DLD1 (cell line): ENCODE measurements around the gene NUDT3.
"Not testable (repeated sequence)": the region's sequence is repeated elsewhere in the genome, so short reads cannot be mapped to it uniquely, and the experiment has no call there.

Experiments
- in situ Hi-C: cut with HindIII; loops from 2 replicates; pipeline ENCODE4 v1.10.0; 2017; ENCODE audit warnings: low sequenced_read_pairs

Gene NUDT3

DNA sequence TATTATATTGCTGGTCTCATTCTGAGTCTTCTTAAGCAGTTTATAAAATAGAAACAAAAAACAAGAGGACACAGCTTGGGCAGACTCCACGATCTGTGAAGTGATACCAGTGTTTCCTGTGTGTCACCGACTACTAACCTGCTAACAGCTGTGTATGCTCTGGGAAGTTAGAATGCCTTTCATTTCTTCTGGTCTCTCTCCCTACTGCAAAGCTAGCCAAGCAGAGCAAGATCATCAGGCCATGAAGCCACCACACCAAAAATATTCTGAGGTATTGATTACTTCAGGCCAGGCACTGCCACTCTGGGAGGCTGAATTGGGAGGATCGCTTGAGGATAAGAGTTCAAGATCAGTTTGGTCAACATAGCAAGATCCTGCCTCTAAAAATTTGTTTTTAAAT lies 96.7 kb downstream of the NUDT3 start:
- in situ Hi-C loops: no loop called here

- in situ Hi-C loops: no loop called here
Observed at GRCh38 chr6:34292954-34293353, 99.5 kb downstream of the NUDT3 start.

GRCh38 chr6:34289137-34289536 lies 103.3 kb downstream of the NUDT3 start:
- in situ Hi-C loops: no loop called here

- in situ Hi-C loops: no loop called here
Observed at GRCh38 chr6:34288581-34288980, 103.9 kb downstream of the NUDT3 start.

- in situ Hi-C loops: no loop called here
Observed at GRCh38 chr6:34285448-34286164, 106.9 kb downstream of the NUDT3 start.

- in situ Hi-C loops: no loop called here
Observed at GRCh38 chr6:34284563-34285447, 107.7 kb downstream of the NUDT3 start.

DNA sequence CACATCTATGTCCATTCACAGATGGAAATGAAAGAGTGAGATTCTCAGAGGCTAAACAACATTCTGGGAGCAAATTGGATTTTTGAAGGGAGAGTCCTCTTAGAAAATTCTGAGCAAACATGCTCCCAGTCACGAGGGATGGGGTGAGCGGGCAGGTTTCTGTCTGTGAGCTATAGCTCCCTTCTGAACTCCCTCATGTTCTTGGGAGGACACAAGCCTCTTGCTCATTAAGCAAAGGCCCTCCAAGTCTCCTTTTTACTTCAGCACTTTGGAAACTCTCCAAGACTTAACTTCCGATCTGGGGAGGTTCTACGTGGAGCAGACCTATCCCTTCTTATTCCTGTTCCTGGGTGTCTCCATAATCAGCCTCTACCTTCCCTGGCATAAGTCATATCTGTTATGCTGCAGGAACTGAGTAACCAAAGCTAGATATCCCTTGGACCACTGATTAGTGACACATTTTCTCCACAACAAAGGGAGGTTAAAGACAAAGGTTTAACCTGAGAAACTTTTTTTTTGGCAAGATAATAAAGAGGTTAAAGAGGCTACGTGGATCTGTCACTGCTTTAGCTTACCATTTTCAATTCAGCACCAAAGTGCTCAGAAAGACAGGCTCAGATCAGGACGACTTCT lies 110.7 kb downstream of the NUDT3 start:
- in situ Hi-C loops: no loop called here

DNA sequence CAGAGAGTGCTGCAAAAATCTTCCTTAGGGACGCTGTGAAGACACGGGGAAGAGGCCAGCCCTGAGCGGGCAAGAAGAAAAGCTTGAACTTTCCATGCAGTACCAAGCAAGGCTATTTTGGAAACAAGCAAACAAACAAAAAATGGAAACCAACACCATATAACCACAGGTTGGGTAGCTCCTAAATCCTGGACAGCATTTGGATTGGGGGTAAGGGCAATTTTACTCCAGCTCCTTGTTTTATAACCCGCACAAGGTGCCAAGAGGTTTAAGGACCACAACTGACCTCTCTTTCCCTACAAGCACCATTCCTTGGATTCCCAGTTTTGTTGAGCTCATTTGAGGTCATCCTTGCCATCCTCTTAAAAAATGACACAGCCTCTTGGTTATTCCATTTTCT lies 112.3 kb downstream of the NUDT3 start:
- in situ Hi-C loops: no loop called here

- in situ Hi-C loops: no loop called here
Observed at GRCh38 chr6:34278833-34279232, 113.6 kb downstream of the NUDT3 start.

GRCh38 chr6:34277763-34278112 lies 114.7 kb downstream of the NUDT3 start:
- in situ Hi-C loops: no loop called here

DNA sequence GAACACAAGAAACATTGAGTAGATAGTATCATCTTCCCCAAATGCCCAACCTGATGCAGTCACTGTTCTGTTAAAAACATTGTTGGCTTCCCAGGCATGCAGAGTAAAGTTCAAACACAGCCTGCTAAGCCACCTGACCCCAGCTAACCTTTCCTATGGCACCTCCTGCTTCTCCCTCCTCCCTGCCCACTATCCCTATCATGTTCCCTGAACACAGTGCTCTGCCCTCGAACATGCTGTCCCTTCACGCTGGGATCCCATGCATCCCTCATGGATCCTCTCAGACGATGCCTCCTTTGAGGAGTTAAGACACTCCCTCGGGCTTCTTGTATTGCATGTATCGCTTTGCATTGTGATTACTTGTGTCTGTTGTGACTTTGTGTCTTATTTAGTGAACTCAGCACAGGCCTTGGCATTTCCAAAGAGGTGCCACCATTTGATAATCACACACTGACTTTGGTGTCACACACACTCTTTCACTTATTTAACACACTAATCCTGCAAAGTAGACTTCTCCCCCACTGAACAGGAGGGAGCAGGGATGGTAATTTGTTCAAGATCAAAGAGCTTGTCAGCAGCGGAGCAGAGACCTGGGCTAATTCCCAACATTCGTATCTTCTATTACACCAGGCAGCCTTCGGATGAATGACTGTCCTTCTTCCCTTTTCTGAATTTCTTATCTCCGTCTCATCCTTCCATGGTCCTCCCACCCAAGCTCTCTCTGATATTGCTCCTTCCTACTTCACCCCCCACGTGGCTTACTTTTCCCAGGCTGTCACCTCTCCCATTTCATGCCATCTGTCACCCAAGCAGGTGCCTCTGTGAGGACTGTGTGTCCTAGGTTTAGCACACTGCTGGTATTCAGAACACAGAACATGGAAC lies 115.3 kb downstream of the NUDT3 start:
- in situ Hi-C loops: no loop called here

DNA sequence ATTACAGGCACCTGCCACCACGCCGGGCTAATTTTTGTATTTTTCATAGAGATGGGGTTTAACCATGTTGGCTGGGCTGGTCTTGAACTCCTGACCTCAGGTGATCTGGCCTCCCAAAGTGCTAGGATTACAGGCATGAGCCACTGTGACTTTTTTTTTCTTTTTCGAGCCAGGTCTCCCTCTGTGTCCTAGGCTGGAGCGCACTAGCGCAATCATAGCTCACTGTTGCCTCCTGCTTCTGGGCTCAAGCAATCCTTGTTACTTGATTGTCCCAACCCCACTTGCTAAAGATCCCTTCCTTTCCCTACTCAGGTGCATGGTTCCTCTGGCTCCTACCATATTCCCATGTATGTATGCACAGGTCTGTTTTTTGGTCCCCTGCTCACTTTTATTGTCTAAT lies 116.3 kb downstream of the NUDT3 start:
- in situ Hi-C loops: no loop called here

DNA sequence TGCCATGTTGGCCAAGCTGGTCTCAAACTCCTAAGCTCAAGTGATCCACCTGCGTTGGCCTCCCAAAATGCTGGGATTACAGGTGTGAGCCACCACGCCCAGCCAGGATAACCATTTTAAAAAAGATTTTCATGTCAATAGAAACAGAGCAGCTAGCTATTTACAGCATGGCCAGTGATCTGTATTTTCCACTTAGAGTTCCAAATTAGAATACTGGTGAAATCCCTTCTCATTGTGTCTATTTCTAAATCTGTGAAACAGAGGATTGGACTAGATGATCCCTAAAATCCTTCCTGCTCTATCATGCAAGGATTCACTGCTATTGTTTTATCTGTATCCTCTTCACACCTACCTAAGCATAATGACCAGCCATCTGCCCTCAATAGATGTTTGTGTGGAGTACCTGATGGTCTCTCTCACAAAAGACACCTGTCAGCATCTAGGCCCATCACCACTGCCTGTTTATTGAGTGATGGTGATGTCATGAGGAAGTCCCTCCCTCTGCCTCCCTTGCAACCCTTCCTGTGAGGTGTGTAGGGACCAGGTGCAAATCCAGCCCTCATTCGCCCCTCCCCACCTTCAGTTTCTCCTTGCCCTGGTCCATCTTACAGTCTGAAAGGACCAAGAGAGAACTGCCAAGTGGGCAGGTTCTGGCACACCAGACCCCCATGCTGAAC lies 117.2 kb downstream of the NUDT3 start:
- in situ Hi-C loops: no loop called here

GRCh38 chr6:34274129-34274528 lies 118.3 kb downstream of the NUDT3 start:
- in situ Hi-C loops: no loop called here

GRCh38 chr6:34273242-34273805 lies 119.1 kb downstream of the NUDT3 start:
- in situ Hi-C loops: no loop called here

DNA sequence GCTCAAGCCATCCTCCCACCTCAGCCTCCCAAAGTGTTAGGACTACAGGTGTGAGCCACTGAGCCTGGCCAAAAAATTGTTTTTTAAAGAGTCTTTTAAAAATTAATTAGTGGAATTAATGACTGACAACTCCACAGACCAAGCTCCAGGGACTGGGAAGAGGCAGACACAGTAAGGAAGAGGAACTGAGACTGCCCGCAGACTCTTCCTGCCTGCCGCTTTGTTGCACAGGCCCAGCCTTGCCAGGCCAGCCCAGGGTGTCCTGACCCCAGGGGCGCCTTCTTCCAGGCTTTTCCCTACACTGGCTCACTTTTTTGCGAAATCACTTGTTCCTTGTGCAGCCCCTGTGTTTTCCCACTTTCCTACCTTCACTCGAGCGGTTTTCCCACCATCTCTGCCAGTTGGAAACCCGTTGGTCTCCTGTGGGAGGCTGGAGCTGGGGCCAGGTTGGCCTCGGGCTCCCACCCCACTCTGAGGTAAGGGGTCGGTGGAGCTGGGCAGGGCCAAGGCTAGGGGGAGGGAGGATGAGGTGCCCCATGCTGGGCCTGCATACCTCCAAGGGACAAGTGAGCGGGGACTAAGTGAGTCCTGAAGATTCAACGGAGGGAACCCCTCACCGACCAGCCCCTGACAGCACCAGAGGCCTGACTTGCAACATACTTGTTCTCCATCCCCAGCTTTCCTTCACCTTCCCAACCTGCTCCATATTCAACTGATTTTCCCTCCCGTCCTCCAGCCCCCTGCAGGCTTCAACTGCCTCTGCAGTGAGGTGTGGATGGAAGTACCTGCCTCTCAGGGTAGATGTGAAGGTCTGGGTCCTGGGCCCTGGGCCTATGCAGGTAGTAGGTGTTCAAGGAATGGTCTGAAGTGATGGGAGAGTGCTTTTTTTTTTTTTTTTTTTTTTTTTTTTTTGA lies 120.2 kb downstream of the NUDT3 start:
- in situ Hi-C loops: no loop called here

DNA sequence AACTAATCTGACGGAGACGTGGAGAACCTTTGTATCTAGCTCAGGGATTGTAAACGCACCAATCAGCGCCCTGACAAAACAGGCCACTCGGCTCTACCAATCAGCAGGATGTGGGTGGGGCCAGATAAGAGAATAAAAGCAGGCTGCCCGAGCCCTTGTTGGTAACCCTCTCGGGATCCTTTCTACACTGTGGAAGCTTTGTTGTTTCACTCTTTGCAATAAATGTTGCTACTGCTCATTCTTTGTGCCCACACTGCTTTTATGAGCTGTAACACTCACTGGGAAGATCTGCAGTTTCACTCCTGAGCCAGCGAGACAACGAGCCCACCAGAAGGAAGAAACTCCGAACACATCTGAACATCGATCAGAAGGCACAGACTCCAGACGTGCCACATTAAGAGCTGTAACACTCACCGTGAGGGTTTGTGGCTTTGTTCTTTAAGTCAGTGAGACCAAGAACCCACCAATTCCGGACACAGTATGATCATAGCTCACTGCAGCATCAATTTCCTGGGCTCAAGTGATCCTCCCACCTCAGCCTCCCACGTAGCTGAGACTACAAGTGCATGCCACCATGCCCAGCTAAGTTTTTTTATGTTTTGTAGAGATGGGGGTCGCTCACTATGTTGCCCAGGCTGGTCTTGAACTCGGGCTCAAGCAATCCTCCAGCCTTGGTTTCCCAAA lies 122.7 kb downstream of the NUDT3 start:
- in situ Hi-C loops: not testable (repeated sequence)

DNA sequence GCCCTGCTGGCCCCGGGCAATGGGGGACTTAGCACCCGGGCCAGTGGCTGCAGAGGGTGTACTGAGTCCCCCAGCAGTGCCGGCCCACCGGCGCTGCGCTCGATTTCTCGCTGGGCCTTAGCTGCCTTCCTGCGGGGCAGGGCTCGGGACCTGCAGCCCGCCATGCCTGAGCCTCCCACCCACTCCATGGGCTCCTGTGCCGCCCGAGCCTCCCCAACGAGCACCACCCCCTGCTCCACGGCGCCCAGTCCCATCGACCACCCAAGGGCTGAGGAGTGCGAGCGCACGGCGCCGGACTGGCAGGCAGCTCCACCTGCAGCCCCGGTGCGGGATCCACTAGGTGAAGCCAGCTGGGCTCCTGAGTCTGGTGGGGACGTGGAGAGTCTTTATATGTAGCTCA lies 123.3 kb downstream of the NUDT3 start:
- in situ Hi-C loops: not testable (repeated sequence)
